Ovary (tissue), 9 donors: ENCODE measurements around the gene CLOCK. TPM values are rescaled to one million over a fixed set of nuclear protein-coding genes. Genes with fewer than 3 reads are reported as not detected.

Experiments used
- DNase-seq, 5 donors: peaks; one replicate each; pipeline ENCODE4 v3.0.0-alpha.2; 2019 to 2020
- H3K27ac ChIP-seq, 2 donors: fragments of 200-600 bp; one replicate each; pipeline versions ENCODE4 v1.5.1 to v1.8.0; 2019 to 2022
- H3K27me3 ChIP-seq: fragments of 200-600 bp; one replicate; pipeline ENCODE4 v1.8.0; 2022
- H3K36me3 ChIP-seq: fragments of 200-600 bp; sonication (generic); one replicate; pipeline ENCODE4 v1.5.1; 2019
- H3K4me1 ChIP-seq: one replicate; pipeline ENCODE4 v1.8.1; 2013; ENCODE audit warnings: mild to moderate bottlenecking, moderate library complexity; ENCODE audit not compliant: insufficient read depth
- H3K4me3 ChIP-seq: fragments of 200-600 bp; sonication (generic); one replicate; pipeline ENCODE4 v1.5.1; 2017
- H3K9me3 ChIP-seq, 2 donors: fragments of 200-600 bp in 1 of 2; sonication (generic) in 1 of 2; one replicate each; pipeline versions ENCODE4 v1.5.1 to v1.8.1; 2013 to 2019; ENCODE audit warnings: mild to moderate bottlenecking in 1 of 2, moderate library complexity in 1 of 2
- EP300 ChIP-seq: sonication (generic); formaldehyde crosslinking; IDR thresholded peaks from one replicate; pipeline ENCODE4 v1.6.1; 2017; ENCODE audit warnings: antibody characterized with exemption
- POLR2A ChIP-seq: fragments of 450-650 bp; IDR thresholded peaks from one replicate; pipeline ENCODE4 v1.6.1; 2017; ENCODE audit warnings: antibody characterized with exemption, mild to moderate bottlenecking, moderate library complexity
- WGBS, 3 donors: extraction: QIAGEN DNeasy Blood & Tissue Kit in 1 of 3; methylation state at CpG; one replicate each; pipeline versions ENCODE4 v1.1.5 to v1.1.7; 2013 to 2017; 5-methylcytosine and 5-hydroxymethylcytosine counted together
- intact Hi-C, 4 donors: fragments of 100-400 bp; cut with DNase I; formaldehyde crosslinking; loops; one replicate each; pipeline versions ENCODE4 v1.11.0 to v1.15.1; 2022 to 2023
- polyA plus RNA-seq, 2 donors: library from polyadenylated mRNA; stranded (reverse); fragments of 200-250 nt in 1 of 2; fragments of 350-450 nt in 1 of 2; fragmentation: Illumina TruSeq in 1 of 2; extraction: RNeasy Lipid Tissue Mini Kit (QIAGEN cat#74804) in 1 of 2; gene quantifications; one replicate each; pipeline ENCODE4 v1.2.3, GENCODE V29; 2013 to 2014
- small RNA-seq: library from RNA; depleted of rRNA; stranded (forward); fragments of <200 nt; gene quantifications from one replicate; pipeline ENCODE3, GENCODE V24; 2016
- total RNA-seq, 7 donors: library from RNA; depleted of rRNA in 2 of 7; stranded (reverse); fragments of >200 nt in 2 of 7; fragmentation: NEBNext Ultra II Directional in 3 of 7; extraction: Animal tissue kit (Norgen Biotek cat#: 25700) in 3 of 7; gene quantifications; one replicate each; pipeline versions ENCODE4 v1.1.0 to v1.2.4, GENCODE V29; 2016 to 2023
- TF ChIP-seq, protein P1 (sequence below), 3 donors: fragments of 450-650 bp in 2 of 3; fragments of 200-600 bp in 1 of 3; IDR thresholded peaks; one replicate each; pipeline versions ENCODE4 v1.5.1 to v1.8.0; 2016 to 2022; ENCODE audit warnings: antibody characterized with exemption in 3 of 3, mild to moderate bottlenecking in 1 of 3
- donor health status: DM: no; HTN: no; CAD: no; lungs with moderate emphysema.
- donor health status: DM: no; HTN: no; CAD: no.
- donor health status: Bipolar disorder and iron deficiency.
- donor health status: DM: yes; HTN: yes; CAD: no.
- donor health status: DM: no; HTN: no; CAD: no.
- donor health status: DM: yes; HTN: yes; CAD: no.

The CLOCK gene
- total and polyA plus RNA-seq, 9 donors = 5.4 to 36.4 (median 27.5) TPM

DNA sequence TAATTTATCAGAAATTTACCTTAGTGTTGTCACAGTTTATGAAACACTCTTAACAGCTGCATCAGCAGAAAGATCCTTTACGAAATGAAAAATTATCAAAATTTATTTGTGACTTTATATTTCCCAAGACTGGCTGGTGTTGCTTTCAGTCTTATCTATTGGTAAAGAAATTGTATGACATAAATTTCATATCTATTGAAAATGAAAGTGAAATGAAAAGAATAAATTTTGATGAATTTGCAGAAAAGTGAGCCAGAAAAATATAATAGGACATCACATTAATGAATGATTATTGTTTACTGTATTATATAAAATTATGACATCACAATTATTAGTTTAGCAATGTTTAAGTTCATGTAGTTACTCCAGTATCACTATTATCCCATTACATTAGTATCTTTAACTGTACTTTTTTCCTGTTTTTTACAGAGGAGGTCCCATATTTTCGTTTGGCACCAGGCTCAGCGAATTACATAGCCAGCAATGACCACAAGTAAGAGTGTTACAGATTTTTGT, 164.2 kb downstream of the CLOCK start:
- Histone ChIP-seq H3K27ac (no peak overlapping the region), H3K9me3 (no peaks in the 10 kb centered on the region), H3K27me3 (no peaks in the 10 kb centered on the region), H3K36me3 (no peaks in the 10 kb centered on the region), H3K4me1 (no peaks in the 10 kb centered on the region), H3K4me3 (no peak overlapping the region)
- 84 to 87% (median 86%) methylated on average over 3 of the region's 3 CpGs for WGBS, 3 donors
- DNase-seq = no peak
- TF ChIP-seq, protein P1, sequence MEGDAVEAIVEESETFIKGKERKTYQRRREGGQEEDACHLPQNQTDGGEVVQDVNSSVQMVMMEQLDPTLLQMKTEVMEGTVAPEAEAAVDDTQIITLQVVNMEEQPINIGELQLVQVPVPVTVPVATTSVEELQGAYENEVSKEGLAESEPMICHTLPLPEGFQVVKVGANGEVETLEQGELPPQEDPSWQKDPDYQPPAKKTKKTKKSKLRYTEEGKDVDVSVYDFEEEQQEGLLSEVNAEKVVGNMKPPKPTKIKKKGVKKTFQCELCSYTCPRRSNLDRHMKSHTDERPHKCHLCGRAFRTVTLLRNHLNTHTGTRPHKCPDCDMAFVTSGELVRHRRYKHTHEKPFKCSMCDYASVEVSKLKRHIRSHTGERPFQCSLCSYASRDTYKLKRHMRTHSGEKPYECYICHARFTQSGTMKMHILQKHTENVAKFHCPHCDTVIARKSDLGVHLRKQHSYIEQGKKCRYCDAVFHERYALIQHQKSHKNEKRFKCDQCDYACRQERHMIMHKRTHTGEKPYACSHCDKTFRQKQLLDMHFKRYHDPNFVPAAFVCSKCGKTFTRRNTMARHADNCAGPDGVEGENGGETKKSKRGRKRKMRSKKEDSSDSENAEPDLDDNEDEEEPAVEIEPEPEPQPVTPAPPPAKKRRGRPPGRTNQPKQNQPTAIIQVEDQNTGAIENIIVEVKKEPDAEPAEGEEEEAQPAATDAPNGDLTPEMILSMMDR (IDR thresholded peaks at IDR 0.05) = no peak
- TF ChIP-seq EP300 (no peak), POLR2A (no peak)
- intact Hi-C loops = no loop called here

DNA sequence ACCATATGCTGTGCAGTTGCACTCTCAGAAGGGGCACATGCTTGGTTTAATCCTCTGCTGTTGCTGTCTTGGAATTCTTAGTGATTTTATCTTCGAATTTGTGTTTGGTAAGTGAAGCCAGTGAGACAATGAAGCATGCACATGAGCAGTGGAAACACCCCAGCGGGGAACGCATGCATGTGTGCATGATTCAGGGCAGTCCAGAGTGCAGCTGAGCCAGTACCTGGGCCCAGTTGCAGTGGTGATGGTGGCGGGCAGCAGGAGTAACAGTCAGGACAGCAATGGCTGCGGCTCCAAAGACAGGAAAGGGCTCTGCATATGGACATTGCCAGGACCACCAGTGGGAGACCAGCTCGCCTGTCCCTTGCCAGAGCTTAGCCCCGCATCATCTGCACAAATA, 165.2 kb downstream of the CLOCK start:
- TF ChIP-seq, protein P1 (IDR thresholded peaks at IDR 0.05) = no peak
- TF ChIP-seq POLR2A (no peak), EP300 (no peak)
- Histone ChIP-seq H3K27ac (no peak overlapping the region), H3K4me1 (no peaks in the 10 kb centered on the region), H3K27me3 (no peaks in the 10 kb centered on the region), H3K4me3 (no peak overlapping the region), H3K9me3 (no peaks in the 10 kb centered on the region), H3K36me3 (no peaks in the 10 kb centered on the region)
- intact Hi-C loops = no loop called here
- DNase-seq = no peak
- WGBS, 3 donors = 92 to 97% (median 96%) methylated on average over 7 of the region's 7 CpGs

DNA sequence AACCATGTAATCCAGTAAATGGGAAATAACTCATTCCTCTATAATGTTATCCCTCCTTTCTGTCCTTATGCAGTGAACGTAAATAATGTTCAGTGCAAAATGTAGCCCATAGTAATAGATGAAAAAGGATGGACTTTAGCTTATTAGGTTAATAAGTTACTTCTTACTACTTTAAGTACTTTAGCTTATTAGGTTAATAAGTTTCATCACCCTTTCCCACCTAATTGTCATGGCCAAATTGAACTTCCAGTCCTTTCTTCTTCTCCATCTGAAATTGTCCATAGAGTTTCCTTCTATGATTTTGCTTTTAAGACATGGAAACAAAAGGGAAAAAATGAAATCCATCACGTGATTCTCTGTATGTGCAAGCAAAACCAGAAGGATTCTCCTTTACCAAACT, 166.1 kb downstream of the CLOCK start:
- no peaks in the 10 kb centered on the region for H3K36me3 ChIP-seq
- H3K4me1 ChIP-seq = no peaks in the 10 kb centered on the region
- no peaks in the 10 kb centered on the region for H3K27me3 ChIP-seq
- H3K27ac ChIP-seq = no peak overlapping the region
- TF ChIP-seq POLR2A (no peak), EP300 (no peak)
- TF ChIP-seq, protein P1 (IDR thresholded peaks at IDR 0.05) = no peak
- 87 to 92% (median 88%) methylated on average over 2 of the region's 2 CpGs for WGBS, 3 donors
- H3K9me3 ChIP-seq = no peaks in the 10 kb centered on the region
- no peak for DNase-seq
- intact Hi-C loops = no loop called here
- H3K4me3 ChIP-seq = no peak overlapping the region

DNA sequence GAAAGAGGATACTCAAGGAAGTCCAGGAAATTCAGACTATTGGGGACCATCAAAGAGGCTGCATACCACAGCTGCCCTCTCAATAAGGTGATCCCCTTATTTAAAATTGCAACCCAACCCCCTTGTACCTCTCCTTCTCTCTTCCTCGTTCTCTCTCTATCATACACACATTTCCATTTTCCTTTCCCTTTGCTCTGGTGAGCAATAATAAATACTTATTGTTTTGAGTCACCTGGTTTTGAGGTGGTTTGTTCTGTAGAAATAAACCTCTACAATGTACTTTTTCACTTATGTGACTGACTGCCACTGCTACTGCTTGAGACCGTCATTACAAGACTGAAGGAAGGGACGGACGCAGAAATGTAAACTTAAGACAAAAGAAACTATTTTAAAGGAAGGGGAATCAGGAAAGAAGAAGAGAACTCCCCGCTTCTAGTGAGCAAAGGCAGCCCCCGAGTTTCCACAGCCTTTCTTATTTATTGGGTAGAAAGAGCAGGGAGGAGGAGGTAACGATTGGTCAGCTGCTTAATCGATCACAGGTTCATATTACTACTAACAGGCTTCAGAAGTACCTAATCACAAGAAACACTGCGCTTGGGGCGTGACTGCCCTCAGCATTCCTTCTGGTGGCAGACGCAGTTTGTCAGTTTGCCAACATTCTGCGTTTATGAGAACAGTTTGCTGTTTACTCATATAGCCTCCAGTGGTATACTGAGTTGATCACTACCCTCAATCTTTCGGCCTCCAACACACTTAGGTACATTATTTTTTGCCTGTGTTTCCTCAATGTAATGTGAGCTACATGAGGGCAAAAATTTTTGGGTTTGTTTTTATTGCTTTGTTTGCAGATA, 167.9 kb downstream of the CLOCK start:
- no peak for DNase-seq
- Histone ChIP-seq H3K4me1 (no peaks in the 10 kb centered on the region), H3K27me3 (no peaks in the 10 kb centered on the region), H3K27ac (no peak overlapping the region), H3K4me3 (no peak overlapping the region), H3K9me3 (no peaks in the 10 kb centered on the region), H3K36me3 (no peaks in the 10 kb centered on the region)
- TF ChIP-seq POLR2A = no peak
- 84 to 86% (median 85%) methylated on average over 13 of the region's 13 CpGs for WGBS, 3 donors
- intact Hi-C loops = no loop called here

Small RNA genes lying within 50 kb of the gene (small RNA-seq; reads per million reads assigned to genes)
- not detected for gene RF00019

Other genes with a start within 250 kb of the CLOCK start
- gene SRD5A3, start 200.7 kb downstream of the CLOCK start, total RNA-seq = 1 to 10 TPM; 1.2 to 9.4 (median 2.9) TPM
- 10 to 100 TPM in 1 of 2 donors, 1 to 10 TPM in 1; 2.9 to 12.3 TPM for gene SRD5A3, start 200.7 kb downstream of the CLOCK start, polyA plus RNA-seq
- 100 to 1,000 TPM in 1 of 7 donors, 10 to 100 TPM in 6; 54.6 to 230 (median 84.1) TPM for gene TMEM165, start 151.0 kb downstream of the CLOCK start, total RNA-seq
- gene TMEM165, start 151.0 kb downstream of the CLOCK start, polyA plus RNA-seq = 10 to 100 TPM; 33.3 to 57.8 TPM
- gene PDCL2, start 45.3 kb upstream of the CLOCK start, total RNA-seq = not detected
- not detected for gene PDCL2, start 45.3 kb upstream of the CLOCK start, polyA plus RNA-seq
- gene NMU, start 89.4 kb upstream of the CLOCK start, total RNA-seq = under 1 TPM in 1 of 7 donors, not detected in 6; 0.77 TPM
- under 1 TPM in 1 of 2 donors, not detected in 1; 0.28 TPM for gene NMU, start 89.4 kb upstream of the CLOCK start, polyA plus RNA-seq